ENCODE data around the gene FRMPD2.

- no peak for TF ChIP-seq TAF1 (IDR thresholded peaks at IDR 0.05; ENCODE audit: borderline replicate concordance, insufficient read depth, low read length)
- TF ChIP-seq, protein P1, sequence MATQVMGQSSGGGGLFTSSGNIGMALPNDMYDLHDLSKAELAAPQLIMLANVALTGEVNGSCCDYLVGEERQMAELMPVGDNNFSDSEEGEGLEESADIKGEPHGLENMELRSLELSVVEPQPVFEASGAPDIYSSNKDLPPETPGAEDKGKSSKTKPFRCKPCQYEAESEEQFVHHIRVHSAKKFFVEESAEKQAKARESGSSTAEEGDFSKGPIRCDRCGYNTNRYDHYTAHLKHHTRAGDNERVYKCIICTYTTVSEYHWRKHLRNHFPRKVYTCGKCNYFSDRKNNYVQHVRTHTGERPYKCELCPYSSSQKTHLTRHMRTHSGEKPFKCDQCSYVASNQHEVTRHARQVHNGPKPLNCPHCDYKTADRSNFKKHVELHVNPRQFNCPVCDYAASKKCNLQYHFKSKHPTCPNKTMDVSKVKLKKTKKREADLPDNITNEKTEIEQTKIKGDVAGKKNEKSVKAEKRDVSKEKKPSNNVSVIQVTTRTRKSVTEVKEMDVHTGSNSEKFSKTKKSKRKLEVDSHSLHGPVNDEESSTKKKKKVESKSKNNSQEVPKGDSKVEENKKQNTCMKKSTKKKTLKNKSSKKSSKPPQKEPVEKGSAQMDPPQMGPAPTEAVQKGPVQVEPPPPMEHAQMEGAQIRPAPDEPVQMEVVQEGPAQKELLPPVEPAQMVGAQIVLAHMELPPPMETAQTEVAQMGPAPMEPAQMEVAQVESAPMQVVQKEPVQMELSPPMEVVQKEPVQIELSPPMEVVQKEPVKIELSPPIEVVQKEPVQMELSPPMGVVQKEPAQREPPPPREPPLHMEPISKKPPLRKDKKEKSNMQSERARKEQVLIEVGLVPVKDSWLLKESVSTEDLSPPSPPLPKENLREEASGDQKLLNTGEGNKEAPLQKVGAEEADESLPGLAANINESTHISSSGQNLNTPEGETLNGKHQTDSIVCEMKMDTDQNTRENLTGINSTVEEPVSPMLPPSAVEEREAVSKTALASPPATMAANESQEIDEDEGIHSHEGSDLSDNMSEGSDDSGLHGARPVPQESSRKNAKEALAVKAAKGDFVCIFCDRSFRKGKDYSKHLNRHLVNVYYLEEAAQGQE (IDR thresholded peaks at IDR 0.05; ENCODE audit: insufficient read depth in 1 of 2, low read depth in 2 of 2, low read length in 2 of 2): no peak
- TF ChIP-seq SIN3A (IDR thresholded peaks at IDR 0.05; ENCODE audit: borderline replicate concordance, insufficient read depth, low read length): no peak
- no peak for TF ChIP-seq POLR2AphosphoS5 (IDR thresholded peaks at IDR 0.05; ENCODE audit: low read depth, low read length)
- no peak for TF ChIP-seq FOXP2 (optimal IDR thresholded peaks at IDR 0.05; ENCODE audit: borderline replicate concordance, extremely low read depth, extremely low read length, insufficient read depth)
Measured at GRCh38 chr10:48206482-48207250, 67.8 kb downstream of the FRMPD2 start.

Measured in PFSK-1 (cell line).